NCI-H2081 (cell line): Measurements from ENCODE around the gene KIF21A.
"Not testable (repeated sequence)": the region's sequence is repeated elsewhere in the genome, so short reads cannot be mapped to it uniquely, and the experiment has no call there.

ENCODE experiments used
- DNase-seq, 2 experiments: peaks; one replicate each; lab custom pipeline; 2025; lab: John Stamatoyannopoulos, UW

The KIF21A gene

GRCh38 chr12:39443081-39443928, at the start of gene KIF21A:
Gene KIF21A (minus strand): TSS chr12:39443120. CDS start chr12:39442970, 150 bp downstream.
- peak; percentile 89 to 95 for DNase-seq

GRCh38 chr12:39490500-39491282, 47.8 kb upstream of the KIF21A start:
- no peak for DNase-seq

DNA sequence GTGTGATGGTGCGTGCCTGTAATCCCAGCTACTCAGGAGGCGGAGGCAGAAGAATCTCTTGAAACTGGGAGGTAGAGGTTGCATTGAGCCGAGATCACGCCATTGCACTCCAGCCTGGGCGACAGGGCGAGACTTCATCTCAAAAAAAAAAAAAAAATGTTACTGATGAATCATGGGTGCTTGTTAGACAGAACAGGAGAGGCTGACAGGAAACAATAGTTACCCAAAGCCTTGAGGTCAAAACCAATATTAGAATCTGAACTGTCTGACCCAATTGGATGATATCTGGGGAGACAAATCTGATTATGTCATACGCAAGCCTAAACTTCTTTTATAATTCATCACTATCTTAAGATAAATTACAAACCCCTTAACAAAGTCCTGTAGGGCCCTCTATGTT, 40.7 kb upstream of the KIF21A start:
- DNase-seq = no peak

DNA sequence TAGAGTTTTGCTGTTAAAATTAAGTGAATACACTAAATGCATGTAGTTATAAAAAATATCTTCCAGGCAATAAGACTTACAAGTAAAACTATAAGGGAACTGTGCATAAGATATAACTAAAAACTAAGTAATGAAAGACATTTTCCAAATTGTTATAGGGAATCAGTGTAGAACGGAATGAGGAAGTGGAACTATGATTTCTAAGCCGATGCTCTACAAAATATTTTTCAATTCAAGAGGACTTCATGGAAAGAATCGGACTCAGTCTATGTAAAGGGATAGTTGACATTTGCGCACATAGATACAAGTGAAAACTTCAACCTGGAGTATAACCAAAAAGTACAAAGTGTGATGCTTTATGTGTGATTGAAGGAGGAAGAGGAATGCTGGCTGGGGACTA, 40.1 kb upstream of the KIF21A start:
- DNase-seq = no peak

GRCh38 chr12:39476894-39477293, 34.0 kb upstream of the KIF21A start:
- DNase-seq = no peak

- no peak for DNase-seq
Observed at GRCh38 chr12:39476121-39476520, 33.2 kb upstream of the KIF21A start.

- not testable (repeated sequence) for DNase-seq
Observed at GRCh38 chr12:39475136-39475535, 32.2 kb upstream of the KIF21A start.

GRCh38 chr12:39467432-39467870, 24.5 kb upstream of the KIF21A start:
- DNase-seq = no peak

DNA sequence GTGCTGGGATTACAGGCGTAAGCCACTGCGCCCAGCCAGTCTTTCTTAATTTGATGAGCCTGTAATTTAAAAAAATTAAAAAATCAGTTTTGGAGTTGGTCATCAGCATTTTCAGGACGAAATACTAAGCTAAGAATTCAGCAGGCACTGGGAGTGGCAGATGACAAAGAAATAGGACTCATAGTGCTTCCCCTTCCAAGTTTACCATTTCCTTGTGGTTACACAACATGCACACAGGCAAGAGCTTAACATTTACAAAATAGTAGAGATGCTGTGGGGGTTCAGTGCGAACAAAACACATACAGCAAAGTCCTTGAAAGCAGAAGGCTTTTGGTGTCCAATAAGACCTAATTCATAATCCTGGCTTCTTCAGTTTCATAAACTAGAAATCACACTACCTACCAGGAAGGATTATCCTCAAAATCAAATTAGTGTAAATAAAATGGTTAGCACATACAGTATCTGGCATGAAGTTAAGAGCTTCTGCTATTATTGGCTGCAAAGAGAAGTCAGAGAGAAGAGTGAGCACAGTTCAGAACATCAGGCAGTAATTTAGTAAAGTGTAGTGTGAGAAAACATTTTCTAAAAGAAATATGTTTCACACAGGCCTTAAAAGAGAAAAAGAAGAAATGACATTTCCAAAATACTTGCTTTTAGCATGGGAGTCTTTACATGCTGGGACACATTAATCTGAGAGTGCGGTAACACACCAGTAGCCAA, 22.2 kb upstream of the KIF21A start:
- no peak for DNase-seq

DNA sequence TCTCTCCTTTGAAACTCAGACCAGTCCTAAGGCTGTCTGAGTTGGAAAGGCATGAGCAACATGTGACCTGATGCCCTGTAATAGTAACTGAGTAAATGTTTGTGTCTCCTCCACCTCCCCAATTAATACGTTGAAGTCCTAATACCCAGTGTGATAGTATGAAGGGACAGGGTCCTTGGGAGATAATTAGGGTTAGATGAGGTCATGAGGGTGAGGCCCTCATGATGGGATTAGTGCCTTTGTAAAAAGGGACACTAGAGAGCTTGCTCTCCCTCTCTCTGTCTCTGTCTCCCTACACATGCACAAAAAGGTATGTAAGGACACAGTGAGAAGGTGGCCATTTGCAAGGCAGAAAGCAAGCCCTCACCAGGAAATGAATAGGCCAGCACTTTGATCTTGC, 18.1 kb upstream of the KIF21A start:
- no peak for DNase-seq

DNA sequence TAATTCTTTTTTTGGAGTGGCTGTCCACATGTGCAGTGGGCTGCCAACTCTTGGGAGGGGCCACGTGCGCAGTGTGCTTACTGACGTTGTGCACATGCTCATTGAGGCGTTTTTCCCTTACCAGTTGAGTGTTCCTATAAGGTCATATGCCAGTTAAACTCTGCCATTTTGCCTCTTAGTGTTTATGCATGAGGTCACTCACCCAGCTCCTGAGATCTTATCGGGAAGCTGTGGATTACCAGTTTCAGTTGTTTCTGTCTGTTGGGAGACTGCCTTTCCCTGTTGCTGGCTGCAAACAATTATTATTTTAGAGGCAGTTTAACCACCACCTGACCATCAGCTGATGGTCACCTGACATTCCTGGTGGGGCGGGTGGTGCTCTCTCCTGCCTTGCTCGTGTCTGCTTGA, 16.1 kb upstream of the KIF21A start:
- DNase-seq = no peak

DNA sequence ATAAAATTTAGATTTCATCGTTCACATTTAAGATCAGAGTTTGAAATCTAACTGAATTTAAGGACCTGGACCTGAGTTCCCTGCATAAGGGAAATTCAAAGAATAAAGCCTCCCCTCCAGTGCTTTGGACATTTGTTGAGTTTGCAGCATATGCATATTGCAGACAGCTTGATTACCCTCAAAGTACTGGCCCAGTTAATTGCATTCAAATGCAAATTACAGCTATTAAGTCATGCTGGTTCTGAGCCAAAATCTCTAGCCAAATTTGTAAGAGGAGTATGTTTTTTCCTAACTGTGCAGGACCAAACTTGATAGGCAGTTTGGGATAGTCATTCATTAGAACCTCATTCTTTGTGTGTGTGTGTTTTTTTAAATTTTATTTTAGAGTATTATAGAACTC, 9.1 kb upstream of the KIF21A start:
- peak in 1 of 2 experiments; percentile 14 for DNase-seq

DNA sequence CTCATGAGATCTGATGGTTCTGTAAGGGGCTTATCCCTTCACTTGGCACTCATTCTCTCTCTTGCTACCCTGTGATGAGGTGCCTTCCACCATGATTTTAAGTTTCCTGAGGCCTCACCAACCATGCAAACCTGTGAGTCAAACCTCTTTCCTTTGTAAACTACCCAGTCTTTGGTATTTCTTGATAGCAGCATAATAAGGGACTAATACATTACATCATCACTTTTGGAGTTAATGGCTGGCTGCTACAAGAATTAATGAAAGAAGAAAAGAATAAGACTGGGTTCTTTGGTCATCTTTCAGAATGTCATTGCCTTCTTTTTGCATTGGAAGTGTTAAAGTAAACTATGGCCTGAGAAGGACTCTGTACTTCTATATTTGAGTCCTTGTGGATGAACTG, 5.1 kb upstream of the KIF21A start:
- DNase-seq = no peak

DNA sequence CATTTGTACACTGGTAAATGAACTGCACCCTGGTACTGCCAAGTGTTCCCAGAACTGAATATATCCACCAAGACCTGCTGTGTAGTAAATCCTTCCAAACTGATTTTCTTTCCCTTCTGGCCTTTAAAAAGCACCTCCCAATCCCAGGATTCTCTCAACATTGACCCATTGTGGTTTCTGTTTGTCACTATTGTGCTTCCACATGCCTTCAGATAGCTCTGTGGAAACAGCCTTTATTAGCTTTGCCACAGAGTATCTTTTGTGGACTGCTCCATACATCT, 949 bp upstream of the KIF21A start:
- no peak for DNase-seq

- no peak for DNase-seq
Observed at GRCh38 chr12:39442831-39443080, 164 bp downstream of the KIF21A start.

DNA sequence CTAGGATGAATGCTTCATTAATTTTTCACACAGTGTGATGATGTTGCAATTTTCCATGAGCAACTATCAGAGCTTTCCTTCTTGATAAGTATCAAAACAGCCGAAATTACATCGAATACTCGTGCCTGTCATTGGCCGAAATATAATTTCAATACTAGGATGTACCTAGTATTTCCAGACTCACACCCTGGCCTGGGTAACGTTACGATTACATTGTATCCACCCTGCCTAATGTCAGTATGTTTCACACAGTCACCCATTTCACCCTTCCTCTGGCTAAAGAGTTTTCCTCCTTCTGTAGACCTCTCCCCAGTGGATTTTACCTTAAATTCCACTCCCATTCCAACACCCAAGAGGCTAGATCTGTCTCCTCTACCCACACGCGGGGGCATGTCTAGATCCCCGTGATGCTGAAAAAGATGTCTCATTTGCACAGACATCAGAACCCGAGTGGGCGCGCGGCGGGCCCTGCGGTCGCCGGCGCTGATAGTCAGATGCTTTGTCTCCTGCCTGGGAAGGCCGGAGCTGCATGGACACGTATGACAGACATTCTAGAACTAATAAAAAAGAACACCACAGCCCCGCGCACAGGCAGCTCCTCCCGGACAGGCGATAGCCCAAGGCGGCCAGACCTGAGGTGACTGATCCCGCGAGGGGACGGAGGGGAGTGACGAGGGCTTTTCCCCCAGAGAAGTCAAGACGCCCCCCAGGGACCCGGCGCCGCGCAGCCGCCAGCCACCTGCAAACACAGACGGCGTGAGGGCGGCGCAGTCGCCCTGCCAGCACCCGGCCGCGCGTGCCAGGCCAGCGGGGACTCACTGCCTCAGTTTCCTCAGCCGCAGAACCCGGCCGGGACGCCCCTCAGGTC, 723 bp downstream of the KIF21A start:
- peak in 1 of 2 experiments; percentile 65 for DNase-seq

- DNase-seq = no peak
Observed at GRCh38 chr12:39441189-39441962, 1.5 kb downstream of the KIF21A start.

DNA sequence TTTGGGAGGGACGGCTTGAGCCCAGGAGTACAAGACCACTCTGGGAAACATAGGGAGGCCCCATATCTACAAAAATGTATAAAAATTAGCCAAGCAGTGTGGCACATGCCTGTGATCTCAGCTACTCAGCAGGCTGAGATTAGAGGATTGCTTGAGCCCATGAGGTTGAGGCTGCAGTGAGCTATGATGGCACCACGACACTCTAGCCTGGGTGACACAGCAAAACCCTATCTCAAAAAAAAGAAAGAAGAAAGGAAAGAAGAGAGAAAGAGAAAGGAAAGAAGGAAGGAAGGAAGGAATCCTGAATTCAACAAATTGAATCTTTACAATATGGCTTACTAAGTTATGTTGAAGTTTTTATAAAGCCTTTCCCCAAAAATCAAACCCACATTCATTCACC, 2.1 kb downstream of the KIF21A start:
- DNase-seq = peak in 1 of 2 experiments; percentile 2

DNA sequence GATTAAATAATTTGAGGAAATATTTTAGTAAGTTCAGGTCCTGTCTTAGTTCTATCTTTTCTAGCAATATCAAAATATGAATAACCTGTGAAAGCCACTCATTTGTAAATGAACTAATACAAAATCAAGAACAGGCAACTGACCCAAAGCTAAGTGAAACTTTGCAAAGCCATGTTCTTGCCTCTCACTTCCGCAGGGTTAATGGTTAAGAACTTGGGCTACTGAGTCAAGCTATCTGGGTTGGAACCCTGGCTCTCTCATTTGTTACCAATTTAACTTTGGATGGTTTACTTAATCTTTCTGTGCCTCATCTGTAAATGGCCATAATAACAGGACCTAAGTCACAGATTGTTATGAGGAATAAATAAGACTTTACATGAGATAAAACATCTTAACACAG, 2.8 kb downstream of the KIF21A start:
- DNase-seq = no peak

GRCh38 chr12:39435531-39435930, 7.4 kb downstream of the KIF21A start:
- no peak for DNase-seq

GRCh38 chr12:39431797-39432196, 11.1 kb downstream of the KIF21A start:
- DNase-seq = no peak
